LNCaP clone FGC (cell line): ENCODE data around the gene DNAH11.

ENCODE experiments used
- DNase-seq: peaks from one replicate; pipeline ENCODE4 v3.0.0-alpha.2; 2011; ENCODE audit warnings: low read depth
- H3K4me3 ChIP-seq: 2 replicates; pipeline ENCODE4 v1.5.1; 2011; ENCODE audit warnings: mild to moderate bottlenecking, low read depth, low read length, control low read depth
- CTCF ChIP-seq: IDR thresholded peaks from 2 replicates; pipeline ENCODE4 v1.5.1; 2012; ENCODE audit warnings: mild to moderate bottlenecking; ENCODE audit not compliant: control insufficient read depth, insufficient read depth; ENCODE audit errors: extremely low read depth

Gene DNAH11

GRCh38 chr7:21782996-21783395 is 240.2 kb downstream of the DNAH11 start:
- no peak for DNase-seq
- TF ChIP-seq CTCF, result no peak

GRCh38 chr7:21784989-21785388 is 242.2 kb downstream of the DNAH11 start:
- DNase-seq, result no peak
- H3K4me3 ChIP-seq, result no peak overlapping the region
- no peak for TF ChIP-seq CTCF

More at GRCh38 chr7:21782996-21783395, 240.2 kb downstream of the DNAH11 start:
- H3K4me3 ChIP-seq, result no peak overlapping the region

- H3K4me3 ChIP-seq, result no peak overlapping the region
- DNase-seq, result no peak
- TF ChIP-seq CTCF, result no peak
These were observed 263.0 kb downstream of the DNAH11 start for GRCh38 chr7:21805791-21806190.

- no peak for TF ChIP-seq CTCF
- DNase-seq, result no peak
- no peak overlapping the region for H3K4me3 ChIP-seq
These were observed 263.5 kb downstream of the DNAH11 start for GRCh38 chr7:21806388-21806787.

GRCh38 chr7:21819048-21819447 is 276.2 kb downstream of the DNAH11 start:
- no peak for DNase-seq
- no peak for TF ChIP-seq CTCF

GRCh38 chr7:21828841-21829240 is 286.0 kb downstream of the DNAH11 start:
- DNase-seq, result no peak
- TF ChIP-seq CTCF, result no peak
- no peak overlapping the region for H3K4me3 ChIP-seq

More at GRCh38 chr7:21819048-21819447, 276.2 kb downstream of the DNAH11 start:
- no peak overlapping the region for H3K4me3 ChIP-seq

- H3K4me3 ChIP-seq, result no peak overlapping the region
- no peak for DNase-seq
- TF ChIP-seq CTCF, result no peak
These were observed 286.9 kb downstream of the DNAH11 start for GRCh38 chr7:21829731-21830130.
